ENCODE measurements around the gene MYH11.
"Not testable (repeated sequence)": the region's sequence is repeated elsewhere in the genome, so short reads cannot be mapped to it uniquely, and the experiment has no call there.

MYH11 gene

GRCh38 chr16:15667091-15667742, 189.6 kb downstream of the MYH11 start:
- no peak for DNase-seq (ENCODE audit: low spot score)

GRCh38 chr16:15665107-15665506, 191.7 kb downstream of the MYH11 start:
- DNase-seq (ENCODE audit: low spot score): no peak

- no peak for DNase-seq (ENCODE audit: low spot score)
These were observed 196.6 kb downstream of the MYH11 start for GRCh38 chr16:15660203-15660601.

GRCh38 chr16:15658556-15658955, 198.3 kb downstream of the MYH11 start:
- no peak for DNase-seq (ENCODE audit: low spot score)

GRCh38 chr16:15658149-15658548, 198.7 kb downstream of the MYH11 start:
- DNase-seq (ENCODE audit: low spot score): no peak

- not testable (repeated sequence) for DNase-seq (ENCODE audit: low spot score)
These were observed 201.3 kb downstream of the MYH11 start for GRCh38 chr16:15655561-15655960.

- DNase-seq (ENCODE audit: low spot score): no peak
These were observed 202.2 kb downstream of the MYH11 start for GRCh38 chr16:15654591-15654990.

GRCh38 chr16:15653227-15653626, 203.6 kb downstream of the MYH11 start:
- DNase-seq (ENCODE audit: low spot score): peak; percentile 88
